ENCODE data around the gene RGS7.

DNA sequence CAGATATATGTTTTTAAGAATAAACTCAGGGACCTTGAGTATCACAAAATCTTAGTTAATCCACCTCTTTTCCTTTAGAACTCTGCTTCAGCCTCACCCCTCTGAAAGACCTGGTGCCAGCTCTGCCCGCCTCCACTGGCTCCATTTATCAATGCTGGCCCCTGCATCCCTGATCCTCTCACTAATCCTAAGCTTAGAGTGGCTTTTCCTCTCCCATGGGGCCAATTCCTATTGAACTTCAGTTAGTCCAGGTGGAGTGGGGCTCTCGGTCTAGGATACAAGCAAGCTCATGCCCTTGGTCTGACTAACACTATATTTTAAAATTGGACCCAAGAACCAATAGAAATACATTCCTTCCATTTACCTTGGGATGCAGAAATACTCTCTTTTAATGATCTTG is 87.0 kb downstream of the RGS7 start:
- TF ChIP-seq, protein P1, sequence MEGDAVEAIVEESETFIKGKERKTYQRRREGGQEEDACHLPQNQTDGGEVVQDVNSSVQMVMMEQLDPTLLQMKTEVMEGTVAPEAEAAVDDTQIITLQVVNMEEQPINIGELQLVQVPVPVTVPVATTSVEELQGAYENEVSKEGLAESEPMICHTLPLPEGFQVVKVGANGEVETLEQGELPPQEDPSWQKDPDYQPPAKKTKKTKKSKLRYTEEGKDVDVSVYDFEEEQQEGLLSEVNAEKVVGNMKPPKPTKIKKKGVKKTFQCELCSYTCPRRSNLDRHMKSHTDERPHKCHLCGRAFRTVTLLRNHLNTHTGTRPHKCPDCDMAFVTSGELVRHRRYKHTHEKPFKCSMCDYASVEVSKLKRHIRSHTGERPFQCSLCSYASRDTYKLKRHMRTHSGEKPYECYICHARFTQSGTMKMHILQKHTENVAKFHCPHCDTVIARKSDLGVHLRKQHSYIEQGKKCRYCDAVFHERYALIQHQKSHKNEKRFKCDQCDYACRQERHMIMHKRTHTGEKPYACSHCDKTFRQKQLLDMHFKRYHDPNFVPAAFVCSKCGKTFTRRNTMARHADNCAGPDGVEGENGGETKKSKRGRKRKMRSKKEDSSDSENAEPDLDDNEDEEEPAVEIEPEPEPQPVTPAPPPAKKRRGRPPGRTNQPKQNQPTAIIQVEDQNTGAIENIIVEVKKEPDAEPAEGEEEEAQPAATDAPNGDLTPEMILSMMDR (IDR thresholded peaks at IDR 0.05; ENCODE audit: poor library complexity), result no peak
- TF ChIP-seq EZH2 (IDR thresholded peaks at IDR 0.05; ENCODE audit: borderline replicate concordance) (no peak), EZH2phosphoT487 (IDR thresholded peaks at IDR 0.05; ENCODE audit: low read depth, severe bottlenecking, unreplicated experiment) (no peak)

All from hepatocyte (in vitro differentiated cells).